Suprapubic skin (tissue), 3 donors: ENCODE results near the gene YLPM1.

Experiments
- CTCF ChIP-seq, 2 donors: fragments of 200-600 bp in 1 of 2; fragments of 450-650 bp in 1 of 2; sonication (generic) in 1 of 2; IDR thresholded peaks; one replicate each; pipeline ENCODE4 v1.5.1; 2016 to 2019; ENCODE audit warnings: antibody characterized with exemption in 2 of 2, mild to moderate bottlenecking in 1 of 2, moderate library complexity in 1 of 2
- POLR2AphosphoS5 ChIP-seq, 3 donors: sonication (generic); formaldehyde crosslinking; IDR thresholded peaks; one replicate each; pipeline ENCODE4 v1.6.1; 2017; ENCODE audit warnings: antibody characterized with exemption in 3 of 3

GRCh38 chr14:74860899-74861733, 98.0 kb downstream of the YLPM1 start:
- TF ChIP-seq CTCF (IDR thresholded peaks at IDR 0.05), result peak; percentile 70 to 72
- no peak for TF ChIP-seq POLR2AphosphoS5 (IDR thresholded peaks at IDR 0.05)
